ENCODE results near the gene NUBP1. TPM values are rescaled to one million over a fixed set of nuclear protein-coding genes. Genes with fewer than 3 reads are reported as not detected.

The NUBP1 gene
- total RNA-seq, 1 experiment from 2014 or later: 34.3 TPM

DNA sequence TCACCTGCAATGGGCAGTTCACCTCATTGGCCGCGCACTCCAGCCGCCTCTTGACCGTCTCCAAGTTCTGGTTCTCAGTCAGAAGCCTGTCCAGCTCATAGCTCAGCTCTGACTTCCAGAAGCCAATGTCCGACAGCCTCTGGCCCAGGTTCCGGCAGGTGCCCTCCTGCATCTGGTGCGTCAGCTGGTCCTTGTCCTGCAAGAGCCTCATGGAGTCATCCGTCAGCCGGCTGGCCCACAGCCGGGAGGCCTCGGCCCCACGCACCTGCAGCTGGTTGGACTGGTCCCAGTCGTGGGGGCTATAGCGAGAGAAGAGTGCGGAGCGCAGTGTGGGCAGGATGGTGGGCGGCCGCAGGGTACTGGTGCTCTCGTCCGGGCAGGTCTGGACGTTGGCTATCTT is 49.3 kb upstream of the NUBP1 start:
- TF ChIP-seq EZH2phosphoT487 (IDR thresholded peaks at IDR 0.05; ENCODE audit: borderline replicate concordance, low read length): no peak
- no peak for TF ChIP-seq EZH2 (IDR thresholded peaks at IDR 0.05; ENCODE audit: low read length, unreplicated experiment)
- TF ChIP-seq, protein P1, sequence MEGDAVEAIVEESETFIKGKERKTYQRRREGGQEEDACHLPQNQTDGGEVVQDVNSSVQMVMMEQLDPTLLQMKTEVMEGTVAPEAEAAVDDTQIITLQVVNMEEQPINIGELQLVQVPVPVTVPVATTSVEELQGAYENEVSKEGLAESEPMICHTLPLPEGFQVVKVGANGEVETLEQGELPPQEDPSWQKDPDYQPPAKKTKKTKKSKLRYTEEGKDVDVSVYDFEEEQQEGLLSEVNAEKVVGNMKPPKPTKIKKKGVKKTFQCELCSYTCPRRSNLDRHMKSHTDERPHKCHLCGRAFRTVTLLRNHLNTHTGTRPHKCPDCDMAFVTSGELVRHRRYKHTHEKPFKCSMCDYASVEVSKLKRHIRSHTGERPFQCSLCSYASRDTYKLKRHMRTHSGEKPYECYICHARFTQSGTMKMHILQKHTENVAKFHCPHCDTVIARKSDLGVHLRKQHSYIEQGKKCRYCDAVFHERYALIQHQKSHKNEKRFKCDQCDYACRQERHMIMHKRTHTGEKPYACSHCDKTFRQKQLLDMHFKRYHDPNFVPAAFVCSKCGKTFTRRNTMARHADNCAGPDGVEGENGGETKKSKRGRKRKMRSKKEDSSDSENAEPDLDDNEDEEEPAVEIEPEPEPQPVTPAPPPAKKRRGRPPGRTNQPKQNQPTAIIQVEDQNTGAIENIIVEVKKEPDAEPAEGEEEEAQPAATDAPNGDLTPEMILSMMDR (conservative IDR thresholded peaks at IDR 0.05; ENCODE audit: low read depth, low read length): no peak
- Histone ChIP-seq H3K36me3 (ENCODE audit: low read depth, low read length) (no peaks in the 10 kb centered on the region), H3F3A (ENCODE audit: low read length, unreplicated experiment) (no peaks in the 10 kb centered on the region), H2AFZ (ENCODE audit: low read length) (no peak overlapping the region), H3K9me3 (ENCODE audit: low read length) (no peaks in the 10 kb centered on the region), H3K27me3 (ENCODE audit: low read length) (no peaks in the 10 kb centered on the region), H3K9me2 (replicated peaks; ENCODE audit: low read length) (no peaks in the 10 kb centered on the region), H3K27ac (ENCODE audit: low read length) (no peak overlapping the region), H3K9ac (ENCODE audit: low read length) (no peak overlapping the region), H4K20me1 (ENCODE audit: low read length) (no peaks in the 10 kb centered on the region), H3K4me1 (ENCODE audit: insufficient read depth, low read length) (no peaks in the 10 kb centered on the region), H3K4me2 (ENCODE audit: low read length) (no peak overlapping the region), H3K79me2 (ENCODE audit: low read length) (no peaks in the 10 kb centered on the region), H3K4me3 (ENCODE audit: low read length) (no peak overlapping the region)
- CTCF ChIA-PET: no interaction called here
- intact Hi-C loops (cut with micrococcal nuclease): no loop called here
- ATAC-seq (no peak), DNase-seq (no peak)
- POLR2A ChIA-PET (ENCODE audit: unreplicated experiment): no interaction called here
- BruUV-seq (replicated peaks): no TSS peak

DNA sequence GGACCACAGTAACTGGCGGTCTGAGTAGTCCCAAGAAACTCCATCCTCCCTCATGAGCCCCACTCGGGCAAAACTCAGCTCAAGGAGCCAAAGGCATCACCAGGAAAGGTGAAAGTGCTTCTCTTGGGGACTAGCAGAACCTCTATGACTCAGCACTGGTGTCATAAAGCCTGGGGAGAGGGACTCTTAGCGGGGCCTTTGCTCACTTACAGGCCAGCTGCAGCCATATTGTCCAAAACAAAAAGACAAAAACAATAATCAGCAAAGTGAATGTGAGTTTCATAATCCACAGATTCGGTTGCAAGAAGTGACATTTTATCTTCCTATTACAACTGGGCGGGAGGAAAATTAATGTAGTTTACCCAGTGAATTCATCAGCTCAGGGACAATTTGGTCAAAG is 48.8 kb upstream of the NUBP1 start, which contains the start of gene TEKT5:
Gene TEKT5 (minus strand): TSS at position 101 of the 400 bp plus-strand sequence. CDS start 57 bp downstream, at position 44.
- Histone ChIP-seq H3K27me3 (ENCODE audit: low read length) (no peaks in the 10 kb centered on the region), H3K79me2 (ENCODE audit: low read length) (no peaks in the 10 kb centered on the region), H3F3A (ENCODE audit: low read length, unreplicated experiment) (no peaks in the 10 kb centered on the region), H3K4me3 (ENCODE audit: low read length) (no peak within 1 kb of the TSS), H3K4me1 (ENCODE audit: insufficient read depth, low read length) (no peaks in the 10 kb centered on the region), H2AFZ (ENCODE audit: low read length) (no peak within 1 kb of the TSS), H3K9me3 (ENCODE audit: low read length) (no peaks in the 10 kb centered on the region), H3K9ac (ENCODE audit: low read length) (no peak within 1 kb of the TSS), H3K4me2 (ENCODE audit: low read length) (no peak within 1 kb of the TSS), H3K27ac (ENCODE audit: low read length) (no peak within 1 kb of the TSS), H3K9me2 (replicated peaks; ENCODE audit: low read length) (no peaks in the 10 kb centered on the region), H3K36me3 (ENCODE audit: low read depth, low read length) (no peaks in the 10 kb centered on the region), H4K20me1 (ENCODE audit: low read length) (no peaks in the 10 kb centered on the region)
- no peak for DNase-seq
- CTCF ChIA-PET: no interaction called here
- BruUV-seq (replicated peaks): no TSS peak
- POLR2A ChIA-PET (ENCODE audit: unreplicated experiment): no interaction called here
- intact Hi-C loops (cut with micrococcal nuclease): no loop called here
- ATAC-seq: no peak
- TF ChIP-seq, protein P1 (conservative IDR thresholded peaks at IDR 0.05; ENCODE audit: low read depth, low read length): no peak
- TF ChIP-seq EZH2 (IDR thresholded peaks at IDR 0.05; ENCODE audit: low read length, unreplicated experiment): no peak

DNA sequence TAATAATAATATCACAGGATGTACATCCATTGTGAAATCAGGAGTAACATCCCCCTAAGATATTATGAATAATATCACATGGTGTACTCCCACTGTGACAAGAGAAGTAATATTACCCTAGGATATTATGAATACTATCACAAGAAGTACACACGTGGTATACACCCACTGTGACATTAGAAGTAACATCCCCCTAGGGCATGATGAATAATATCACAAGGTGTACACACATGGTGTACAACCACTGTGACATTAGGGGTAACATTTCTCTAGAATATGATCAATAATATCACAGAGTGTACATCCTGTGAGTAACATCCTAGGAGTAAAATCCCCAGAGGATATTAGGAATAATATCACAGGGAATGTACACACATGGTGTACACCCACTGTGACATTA is 43.9 kb upstream of the NUBP1 start:
- CTCF ChIA-PET: no interaction called here
- H3K9ac ChIP-seq (ENCODE audit: low read length): no peak overlapping the region

More for the DNA sequence above, 43.9 kb upstream of the NUBP1 start:
- POLR2A ChIA-PET (ENCODE audit: unreplicated experiment): no interaction called here
- H3K9me3 ChIP-seq (ENCODE audit: low read length): no peaks in the 10 kb centered on the region
- no peak for TF ChIP-seq EZH2phosphoT487 (IDR thresholded peaks at IDR 0.05; ENCODE audit: borderline replicate concordance, low read length)
- TF ChIP-seq, protein P1 (conservative IDR thresholded peaks at IDR 0.05; ENCODE audit: low read depth, low read length): no peak
- no peak for TF ChIP-seq EZH2 (IDR thresholded peaks at IDR 0.05; ENCODE audit: low read length, unreplicated experiment)
- intact Hi-C loops (cut with micrococcal nuclease): no loop called here
- H4K20me1 ChIP-seq (ENCODE audit: low read length): no peaks in the 10 kb centered on the region
- no peaks in the 10 kb centered on the region for H3K9me2 ChIP-seq (replicated peaks; ENCODE audit: low read length)
- H2AFZ ChIP-seq (ENCODE audit: low read length): no peak overlapping the region
- H3K79me2 ChIP-seq (ENCODE audit: low read length): no peaks in the 10 kb centered on the region
- BruUV-seq (replicated peaks): no TSS peak
- no peak for DNase-seq
- H3K4me1 ChIP-seq (ENCODE audit: insufficient read depth, low read length): no peaks in the 10 kb centered on the region
- H3K4me2 ChIP-seq (ENCODE audit: low read length): no peak overlapping the region
- no peaks in the 10 kb centered on the region for H3F3A ChIP-seq (ENCODE audit: low read length, unreplicated experiment)
- no peaks in the 10 kb centered on the region for H3K27me3 ChIP-seq (ENCODE audit: low read length)
- no peak overlapping the region for H3K27ac ChIP-seq (ENCODE audit: low read length)
- no peaks in the 10 kb centered on the region for H3K36me3 ChIP-seq (ENCODE audit: low read depth, low read length)
- ATAC-seq: no peak
- no peak overlapping the region for H3K4me3 ChIP-seq (ENCODE audit: low read length)

Measured in PC-3 (cell line).